Stimulated activated CD8-positive, alpha-beta memory T cell treated with anti-CD3 and anti-CD28 coated beads, Interleukin-15, amount 100 ng/mL, for 48 hours (primary cell): ENCODE measurements around the gene STXBP6.
"Not testable (repeated sequence)": the region's sequence is repeated elsewhere in the genome, so short reads cannot be mapped to it uniquely, and the experiment has no call there.

Source experiments
- DNase-seq, 2 donors: peaks; one replicate each; pipeline ENCODE4 v3.0.0-alpha.2; 2020; ENCODE audit warnings: low read depth in 2 of 2

Gene STXBP6

DNA sequence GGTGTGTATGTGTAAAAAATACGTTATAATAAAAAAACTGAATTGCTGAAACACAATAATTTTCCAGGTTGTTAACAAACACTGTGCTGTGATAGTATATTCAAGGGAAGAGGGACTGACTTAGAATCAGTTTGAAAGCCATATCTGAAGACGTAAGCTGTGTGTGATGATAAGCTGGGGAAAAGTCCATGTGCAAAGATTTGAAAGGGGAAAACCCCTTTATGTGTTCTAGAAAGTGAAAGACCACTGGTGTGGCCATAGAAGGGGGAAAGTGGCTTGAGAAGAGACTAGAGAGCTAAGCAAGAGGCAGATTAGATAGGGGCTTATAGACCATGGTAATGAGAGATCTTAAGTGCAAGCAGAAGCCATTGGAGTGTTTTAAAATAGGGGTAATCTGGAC lies 220.1 kb downstream of the STXBP6 start:
- DNase-seq, result no peak

GRCh38 chr14:24828486-24828885 lies 221.5 kb downstream of the STXBP6 start:
- no peak for DNase-seq

DNA sequence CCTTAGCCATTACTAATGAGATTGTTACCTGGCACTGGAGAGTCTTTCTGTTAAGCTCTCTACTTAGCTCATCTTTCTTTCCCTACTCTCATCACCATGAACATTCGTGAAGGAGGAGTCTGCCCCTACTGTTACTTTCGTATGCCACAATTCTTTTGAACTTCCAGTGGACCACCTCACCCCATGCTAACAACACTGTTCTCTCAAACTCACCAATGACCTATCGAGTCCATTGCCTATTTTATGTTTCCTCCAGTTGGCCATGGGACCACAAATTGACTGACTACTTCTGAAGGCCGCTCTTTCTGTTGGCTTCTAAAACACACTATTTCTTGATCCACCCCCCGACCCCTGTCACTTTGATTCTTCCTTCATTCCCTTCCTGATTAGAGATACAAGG lies 223.6 kb downstream of the STXBP6 start:
- no peak for DNase-seq

DNA sequence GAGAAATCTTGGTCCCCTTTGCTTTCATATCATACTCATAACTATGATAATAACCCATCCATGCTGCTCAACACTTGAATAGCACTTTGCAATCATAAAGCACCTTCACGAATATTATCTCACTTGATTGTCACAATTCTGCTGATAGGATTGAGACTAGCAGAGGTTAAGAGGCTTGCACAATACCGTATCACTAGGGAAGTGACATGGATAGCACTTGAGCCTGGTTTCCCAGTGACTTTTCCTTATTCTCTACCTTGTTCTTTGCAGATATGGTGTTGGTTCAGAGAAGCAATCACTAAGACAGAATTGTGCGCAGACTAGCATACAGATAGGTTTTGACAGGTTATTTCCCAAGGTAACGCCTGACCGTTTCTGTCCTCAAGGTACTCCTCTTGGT lies 229.3 kb downstream of the STXBP6 start:
- no peak for DNase-seq

GRCh38 chr14:24818823-24819341 lies 231.1 kb downstream of the STXBP6 start:
- DNase-seq, result no peak

DNA sequence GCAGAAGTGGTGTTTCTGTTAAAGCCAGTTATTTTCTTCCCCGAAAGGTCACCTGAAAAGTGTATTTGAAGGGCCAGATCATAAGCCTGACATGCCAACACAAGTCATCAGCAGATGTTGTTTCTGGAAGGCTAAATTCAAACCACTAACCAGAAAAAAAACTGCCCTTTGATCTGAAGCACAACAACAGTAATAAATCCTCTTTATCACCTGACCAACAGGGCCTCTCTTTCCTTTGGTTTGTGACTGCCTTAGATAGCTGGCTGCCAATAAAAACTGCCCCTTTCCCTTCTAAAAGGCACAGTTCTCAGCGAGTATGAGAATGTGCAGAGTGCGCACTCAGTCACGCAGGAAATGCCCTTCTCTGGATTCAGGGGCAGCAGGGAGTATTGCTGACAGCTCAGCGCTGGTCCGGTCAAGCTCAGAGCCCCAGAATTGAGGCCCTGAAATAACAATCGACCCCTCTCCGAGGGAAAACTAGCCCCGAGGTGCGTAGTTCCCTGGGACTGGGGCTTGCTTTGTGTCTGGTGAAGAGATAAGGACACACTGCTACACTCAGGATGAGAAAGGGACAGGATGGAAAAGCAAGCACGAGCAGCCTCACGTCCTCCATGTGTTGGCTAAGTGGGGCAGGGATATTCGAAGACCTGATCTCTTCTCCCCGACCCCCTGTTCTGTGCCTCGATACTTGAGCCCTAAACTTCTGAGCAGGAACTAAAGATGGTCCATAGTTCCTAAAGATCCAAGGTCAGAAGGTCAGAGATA lies 231.7 kb downstream of the STXBP6 start:
- no peak for DNase-seq

DNA sequence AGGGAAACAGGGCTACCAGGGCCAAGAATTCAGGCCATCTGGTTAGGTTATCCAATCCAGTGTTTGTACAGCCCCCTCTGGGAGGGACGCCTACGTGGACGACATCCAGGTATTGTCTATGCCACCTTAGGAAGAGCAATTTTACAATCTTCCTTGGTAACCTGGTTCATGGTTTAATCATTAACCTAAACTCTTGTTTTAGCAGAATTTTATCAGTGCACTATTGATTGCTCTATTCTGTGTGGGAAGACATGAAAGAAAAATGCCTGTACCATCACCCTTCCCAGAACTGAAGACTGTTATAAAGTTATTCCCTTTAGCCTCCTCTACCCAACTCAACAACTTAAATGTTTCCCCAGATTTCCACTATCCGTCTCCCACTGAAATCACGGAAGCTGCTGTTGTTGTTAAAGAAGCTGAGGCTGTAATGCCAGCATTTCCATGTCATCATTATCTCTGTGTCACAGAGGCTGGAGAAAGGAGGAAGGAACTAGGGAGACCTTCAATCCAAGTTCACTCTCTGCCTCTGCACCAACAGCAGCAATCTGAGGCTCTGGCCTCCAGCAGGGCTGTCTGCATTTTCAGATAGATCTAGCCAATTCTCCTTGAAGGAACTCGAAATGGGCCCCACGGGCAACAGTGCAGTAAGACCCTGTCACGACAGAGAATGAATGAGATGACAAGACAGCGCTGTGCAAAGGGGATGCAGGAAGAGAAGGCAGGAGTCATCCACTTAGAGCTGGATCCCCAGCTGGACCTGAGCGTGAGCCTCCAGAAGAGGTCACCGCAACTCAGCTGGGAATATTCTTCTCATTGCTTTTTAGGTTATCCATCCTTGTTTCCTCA lies 232.5 kb downstream of the STXBP6 start:
- no peak for DNase-seq

DNA sequence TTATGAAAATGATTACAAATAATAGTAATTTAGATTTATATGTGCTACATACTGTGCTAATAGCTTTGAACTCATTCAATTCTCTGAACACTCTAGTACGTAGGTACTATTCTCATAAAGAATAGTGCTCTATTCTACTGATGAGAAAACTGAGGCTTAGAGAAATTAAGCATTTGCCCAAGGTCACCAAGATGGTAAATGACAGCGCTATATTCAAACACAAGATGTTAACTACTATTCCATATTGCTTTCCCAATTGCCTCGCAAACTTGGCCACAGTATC lies 233.1 kb downstream of the STXBP6 start:
- no peak for DNase-seq

GRCh38 chr14:24816011-24816928 lies 233.7 kb downstream of the STXBP6 start:
- DNase-seq, result no peak

DNA sequence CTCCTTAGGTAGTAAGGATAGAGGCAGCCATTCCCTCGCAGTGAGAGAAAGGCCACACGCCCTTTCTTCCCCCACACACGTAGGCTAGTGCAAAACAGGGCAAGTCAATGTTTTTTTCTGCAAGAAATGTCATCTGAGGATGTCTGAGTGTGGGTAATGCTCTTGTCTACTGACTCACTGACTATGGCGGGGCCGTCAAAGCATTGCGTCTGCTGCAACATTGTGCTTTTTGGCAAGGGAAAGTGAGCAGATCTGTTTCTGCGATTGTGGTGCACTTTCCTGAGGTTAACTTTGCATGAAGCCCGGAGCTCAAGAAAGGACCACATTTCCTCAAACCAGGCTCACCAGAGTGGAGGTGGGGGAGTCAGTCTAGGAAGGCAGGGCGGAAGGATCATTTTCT lies 234.4 kb downstream of the STXBP6 start:
- DNase-seq, result no peak

DNA sequence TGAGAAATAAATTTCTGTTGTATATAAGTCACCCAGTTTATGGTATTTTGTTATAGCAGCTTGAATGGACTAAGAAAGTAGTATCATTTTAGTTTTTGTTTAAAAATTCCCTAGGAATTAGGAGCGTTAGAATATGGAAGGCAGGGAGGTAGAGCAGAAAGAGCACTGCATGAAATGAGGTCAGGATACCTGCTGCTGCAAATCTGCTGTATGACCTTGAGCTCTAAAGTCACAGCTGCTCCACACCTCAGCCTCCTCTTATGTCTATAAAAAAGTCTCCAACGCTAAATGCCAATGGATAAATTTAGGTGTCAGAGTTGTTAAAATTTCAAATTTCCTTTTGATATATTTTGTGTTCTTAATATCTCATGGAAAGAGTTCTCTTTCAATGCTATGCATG lies 235.0 kb downstream of the STXBP6 start:
- DNase-seq, result no peak

DNA sequence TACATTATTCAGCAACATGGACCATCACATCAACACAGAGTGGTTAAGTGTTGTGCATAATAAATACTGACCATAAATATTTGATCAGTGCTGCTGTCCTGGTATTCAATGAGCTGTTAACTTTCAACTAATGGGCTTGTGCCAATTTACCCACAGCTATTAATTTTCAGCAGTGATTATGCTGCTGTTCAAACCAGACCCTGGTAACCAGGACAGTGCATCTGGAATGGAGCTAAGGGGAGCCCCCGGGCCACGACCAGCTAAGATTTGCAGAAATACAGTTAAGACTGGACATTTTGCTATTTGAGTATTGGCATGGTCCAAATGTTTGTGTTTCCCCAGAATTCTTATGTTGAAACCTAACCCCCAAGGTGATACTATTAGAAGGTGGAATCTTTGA lies 235.6 kb downstream of the STXBP6 start:
- no peak for DNase-seq

DNA sequence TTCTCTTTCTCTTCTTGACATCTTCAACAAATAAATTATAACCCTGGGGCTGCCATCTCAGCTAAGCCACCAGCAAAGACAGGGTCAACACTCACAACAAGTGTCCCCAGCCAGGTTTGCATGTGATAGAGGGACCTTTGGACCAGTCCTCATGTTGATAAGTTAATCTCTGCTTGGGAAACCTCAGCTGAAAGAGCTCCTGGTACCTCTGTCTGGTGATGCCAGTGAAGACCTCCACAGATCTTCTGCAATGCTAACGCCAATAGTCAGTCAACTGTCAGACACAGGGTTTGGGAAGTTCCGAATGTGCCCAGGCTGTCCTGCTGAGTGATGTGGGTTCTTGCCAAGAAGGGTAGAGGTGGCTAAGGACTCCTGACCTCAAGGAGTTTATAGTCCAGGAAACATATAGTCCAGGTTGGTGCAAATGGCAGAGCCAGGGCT lies 236.1 kb downstream of the STXBP6 start:
- no peak for DNase-seq

GRCh38 chr14:24813089-24813815 lies 236.7 kb downstream of the STXBP6 start:
- no peak for DNase-seq

DNA sequence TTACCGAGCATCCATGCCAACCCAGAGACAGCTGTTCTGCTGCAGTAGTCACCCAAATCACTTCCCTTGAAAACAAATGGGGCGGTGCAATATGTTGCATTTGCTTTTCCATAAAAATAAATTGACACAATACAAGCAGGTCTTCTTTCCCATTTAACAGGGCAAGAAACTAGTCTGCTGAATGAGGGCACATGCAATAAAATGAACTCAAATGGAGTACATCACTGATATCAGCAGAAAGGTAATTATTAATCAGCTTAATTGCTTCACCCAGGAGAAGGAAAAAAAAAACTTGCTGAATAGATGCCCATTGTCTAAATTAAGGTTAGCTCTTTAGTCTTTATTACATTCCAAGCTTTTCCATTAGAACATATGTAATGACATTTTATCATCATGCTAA lies 240.8 kb downstream of the STXBP6 start:
- no peak for DNase-seq

DNA sequence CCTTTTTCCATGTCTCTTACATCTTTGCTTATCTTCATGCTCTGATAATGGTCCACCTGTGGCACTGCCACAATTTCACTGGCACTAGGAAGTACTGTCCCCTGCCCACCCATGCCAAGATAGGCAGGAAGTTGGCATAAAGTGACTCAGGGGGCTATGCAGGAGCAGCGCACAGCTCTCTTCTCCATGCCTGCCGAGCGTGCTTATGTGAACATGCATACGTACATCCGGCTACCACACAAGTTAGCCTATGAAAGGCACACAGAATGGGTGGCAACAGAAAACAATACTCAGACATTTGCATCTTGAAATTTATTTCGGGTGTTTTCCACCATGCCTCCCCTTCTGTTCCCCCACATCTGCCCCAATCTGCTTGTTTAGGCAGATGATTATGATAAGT lies 241.5 kb downstream of the STXBP6 start:
- DNase-seq, result no peak

DNA sequence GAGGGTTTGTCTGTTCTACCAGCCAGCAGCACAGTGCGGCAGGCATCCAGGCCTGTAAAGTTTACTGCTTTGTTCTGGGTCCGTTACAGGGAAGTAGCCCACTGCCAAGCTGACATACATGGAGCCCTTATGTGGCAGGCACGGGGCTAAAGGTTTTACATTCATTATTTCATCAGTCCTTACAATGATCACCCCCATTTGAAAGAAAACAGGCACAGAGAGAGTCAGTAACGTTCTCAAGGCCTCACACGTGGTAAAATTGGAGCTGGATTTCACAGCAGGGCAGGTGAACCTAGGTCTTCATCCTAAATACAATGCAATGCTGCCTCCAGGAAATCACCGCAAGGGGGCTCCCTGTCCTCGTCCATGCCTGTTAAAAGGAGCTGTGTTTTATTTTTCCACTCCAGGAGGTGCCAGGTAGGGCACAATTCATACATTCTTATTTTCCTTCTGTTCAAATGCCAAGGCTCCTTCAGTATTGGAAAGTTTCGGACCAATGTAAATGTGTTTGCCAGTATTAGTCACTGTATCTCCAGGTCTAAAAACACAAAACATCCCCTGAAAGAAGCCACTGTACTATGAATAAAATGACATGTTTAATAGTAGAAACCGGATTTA lies 243.8 kb downstream of the STXBP6 start:
- peak; percentile 12 to 13 for DNase-seq

- no peak for DNase-seq
These were observed 245.3 kb downstream of the STXBP6 start for GRCh38 chr14:24804552-24805212.

GRCh38 chr14:24803933-24804494 lies 245.9 kb downstream of the STXBP6 start:
- DNase-seq, result no peak

DNA sequence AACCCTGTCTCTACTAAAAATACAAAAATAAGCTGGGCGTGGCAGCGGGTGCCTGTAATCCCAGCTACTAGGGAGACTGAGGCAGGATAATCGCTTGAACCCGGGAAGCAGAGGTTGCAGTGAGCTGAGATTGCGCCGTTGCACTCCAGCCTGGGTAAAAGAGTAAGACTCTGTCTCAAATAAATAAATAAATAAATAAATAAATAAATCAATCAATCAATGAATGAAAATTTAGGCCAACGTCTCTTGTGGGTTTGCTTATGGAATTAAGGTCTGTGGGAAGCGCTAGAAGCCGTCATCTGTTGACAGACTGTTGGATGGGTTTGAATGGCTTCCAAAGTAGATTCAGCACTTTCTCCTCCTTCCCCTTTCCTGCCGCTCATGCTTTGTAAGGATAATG lies 246.5 kb downstream of the STXBP6 start:
- not testable (repeated sequence) for DNase-seq
